PFSK-1 (cell line): ENCODE results near the gene NAT9.

Experiments used
- FOXP2 ChIP-seq: optimal IDR thresholded peaks from 2 replicates; pipeline ENCODE3; 2011; ENCODE audit warnings: borderline replicate concordance, control low read depth, inconsistent platforms; ENCODE audit not compliant: insufficient read depth; ENCODE audit errors: extremely low read length, extremely low read depth
- POLR2AphosphoS5 ChIP-seq: IDR thresholded peaks from 2 replicates; pipeline ENCODE4 v1.6.1; 2012; ENCODE audit warnings: low read depth, mild to moderate bottlenecking, control low read depth, low read length, moderate library complexity
- SIN3A ChIP-seq: IDR thresholded peaks from 2 replicates; pipeline ENCODE4 v1.6.1; 2012; ENCODE audit warnings: mild to moderate bottlenecking, low read length, moderate library complexity, borderline replicate concordance; ENCODE audit not compliant: insufficient read depth
- TAF1 ChIP-seq: IDR thresholded peaks from 2 replicates; pipeline ENCODE4 v1.6.1; 2012; ENCODE audit warnings: low read length, control low read depth, borderline replicate concordance; ENCODE audit not compliant: insufficient read depth
- TF ChIP-seq, protein P1 (sequence below), 2 experiments: IDR thresholded peaks; 2 replicates each; pipeline versions ENCODE4 v1.6.1 to v1.8.0; 2011 to 2012; ENCODE audit warnings: low read depth in 2 of 2, low read length in 2 of 2, control low read depth in 1 of 2, inconsistent platforms in 1 of 2, mild to moderate bottlenecking in 1 of 2, moderate library complexity in 1 of 2; ENCODE audit not compliant: insufficient read depth in 1 of 2

Gene NAT9

GRCh38 chr17:74815067-74815466 lies 38.9 kb upstream of the NAT9 start:
- TF ChIP-seq POLR2AphosphoS5 (no peak), FOXP2 (no peak), SIN3A (no peak), TAF1 (no peak)
- TF ChIP-seq, protein P1, sequence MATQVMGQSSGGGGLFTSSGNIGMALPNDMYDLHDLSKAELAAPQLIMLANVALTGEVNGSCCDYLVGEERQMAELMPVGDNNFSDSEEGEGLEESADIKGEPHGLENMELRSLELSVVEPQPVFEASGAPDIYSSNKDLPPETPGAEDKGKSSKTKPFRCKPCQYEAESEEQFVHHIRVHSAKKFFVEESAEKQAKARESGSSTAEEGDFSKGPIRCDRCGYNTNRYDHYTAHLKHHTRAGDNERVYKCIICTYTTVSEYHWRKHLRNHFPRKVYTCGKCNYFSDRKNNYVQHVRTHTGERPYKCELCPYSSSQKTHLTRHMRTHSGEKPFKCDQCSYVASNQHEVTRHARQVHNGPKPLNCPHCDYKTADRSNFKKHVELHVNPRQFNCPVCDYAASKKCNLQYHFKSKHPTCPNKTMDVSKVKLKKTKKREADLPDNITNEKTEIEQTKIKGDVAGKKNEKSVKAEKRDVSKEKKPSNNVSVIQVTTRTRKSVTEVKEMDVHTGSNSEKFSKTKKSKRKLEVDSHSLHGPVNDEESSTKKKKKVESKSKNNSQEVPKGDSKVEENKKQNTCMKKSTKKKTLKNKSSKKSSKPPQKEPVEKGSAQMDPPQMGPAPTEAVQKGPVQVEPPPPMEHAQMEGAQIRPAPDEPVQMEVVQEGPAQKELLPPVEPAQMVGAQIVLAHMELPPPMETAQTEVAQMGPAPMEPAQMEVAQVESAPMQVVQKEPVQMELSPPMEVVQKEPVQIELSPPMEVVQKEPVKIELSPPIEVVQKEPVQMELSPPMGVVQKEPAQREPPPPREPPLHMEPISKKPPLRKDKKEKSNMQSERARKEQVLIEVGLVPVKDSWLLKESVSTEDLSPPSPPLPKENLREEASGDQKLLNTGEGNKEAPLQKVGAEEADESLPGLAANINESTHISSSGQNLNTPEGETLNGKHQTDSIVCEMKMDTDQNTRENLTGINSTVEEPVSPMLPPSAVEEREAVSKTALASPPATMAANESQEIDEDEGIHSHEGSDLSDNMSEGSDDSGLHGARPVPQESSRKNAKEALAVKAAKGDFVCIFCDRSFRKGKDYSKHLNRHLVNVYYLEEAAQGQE (IDR thresholded peaks at IDR 0.05; ENCODE audit: insufficient read depth in 1 of 2, low read depth in 2 of 2, low read length in 2 of 2), result no peak

DNA sequence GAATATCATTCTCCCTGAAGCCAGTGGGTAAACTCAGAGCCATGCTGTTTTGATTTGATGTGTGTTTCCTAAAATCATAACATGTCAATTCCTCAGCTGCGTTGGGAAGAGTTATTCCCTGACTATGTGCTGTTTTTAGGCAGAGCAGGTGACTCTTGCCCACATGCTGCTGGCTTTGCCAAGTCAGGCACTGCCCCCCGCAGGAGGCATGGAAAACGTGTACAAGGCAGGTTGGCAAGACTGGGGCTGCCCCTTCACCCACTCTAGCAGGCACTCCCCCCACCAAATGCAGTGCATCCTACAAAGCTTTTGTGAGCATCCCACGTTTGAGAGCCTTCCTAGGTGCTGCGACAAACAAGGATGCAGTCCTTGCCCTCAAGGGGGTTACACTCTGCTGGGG lies 38.3 kb upstream of the NAT9 start:
- TF ChIP-seq, protein P1 (IDR thresholded peaks at IDR 0.05; ENCODE audit: insufficient read depth in 1 of 2, low read depth in 2 of 2, low read length in 2 of 2), result no peak
- no peak for TF ChIP-seq POLR2AphosphoS5
- TF ChIP-seq SIN3A, result no peak
- no peak for TF ChIP-seq TAF1
- TF ChIP-seq FOXP2, result no peak

GRCh38 chr17:74812109-74813009 lies 36.2 kb upstream of the NAT9 start:
- TF ChIP-seq SIN3A (no peak), FOXP2 (no peak)

GRCh38 chr17:74810699-74811485 lies 34.7 kb upstream of the NAT9 start:
- TF ChIP-seq FOXP2, result no peak
- TF ChIP-seq SIN3A, result no peak
- TF ChIP-seq POLR2AphosphoS5, result no peak
- no peak for TF ChIP-seq TAF1
- TF ChIP-seq, protein P1 (IDR thresholded peaks at IDR 0.05; ENCODE audit: insufficient read depth in 1 of 2, low read depth in 2 of 2, low read length in 2 of 2), result no peak

GRCh38 chr17:74808714-74809430 lies 32.7 kb upstream of the NAT9 start:
- TF ChIP-seq SIN3A, result no peak
- TF ChIP-seq POLR2AphosphoS5, result no peak
- TF ChIP-seq, protein P1 (IDR thresholded peaks at IDR 0.05; ENCODE audit: insufficient read depth in 1 of 2, low read depth in 2 of 2, low read length in 2 of 2), result no peak
- TF ChIP-seq FOXP2, result no peak
- TF ChIP-seq TAF1, result no peak
